Caco-2 (cell line): ENCODE results near the gene CFAP45. TPM values are rescaled to one million over a fixed set of nuclear protein-coding genes. Genes with fewer than 3 reads are reported as not detected.

Source experiments
- BruUV-seq: library from RNA; stranded (reverse); fragments of 400-500 nt; replicated peaks from 2 replicates; lab custom pipeline; 2021; lab: Mats Ljungman, UMichigan
- CTCF ChIA-PET: fragments of 300-600 bp; sonication (Branson Sonifier 250); formaldehyde crosslinking; loops from one replicate; lab custom pipeline; 2022; ENCODE audit warnings: antibody characterized with exemption; lab: Charles Lee
- POLR2A ChIA-PET: fragments of 300-600 bp; sonication (Branson Sonifier 250); formaldehyde crosslinking; loops from one replicate; lab custom pipeline; 2022; ENCODE audit warnings: antibody characterized with exemption; lab: Charles Lee
- DNase-seq, 2 experiments: peaks; one replicate each; pipeline versions ENCODE4 v3.0.0 to v3.0.0-alpha.2; 2020 to 2022
- H3K27me3 ChIP-seq: replicated peaks from 2 replicates; pipeline ENCODE4 v1.6.0; 2011; ENCODE audit warnings: low read length; ENCODE audit not compliant: control insufficient read depth, insufficient read depth
- H3K36me3 ChIP-seq: 2 replicates; pipeline ENCODE4 v1.5.1; 2011; ENCODE audit warnings: low read length; ENCODE audit not compliant: control insufficient read depth, insufficient read depth
- H3K4me1 ChIP-seq: fragments of 250-450 bp; sonication (Bioruptor Pico); 2 replicates; pipeline ENCODE4 v1.5.1; 2020; ENCODE audit warnings: mild to moderate bottlenecking
- H3K4me3 ChIP-seq: 2 replicates; pipeline ENCODE4 v1.5.1; 2011; ENCODE audit warnings: low read depth, mild to moderate bottlenecking, control low read depth, low read length
- H3K9me3 ChIP-seq: fragments of 250-450 bp; sonication (Bioruptor Pico); 2 replicates; pipeline ENCODE4 v1.5.1; 2020; ENCODE audit warnings: mild to moderate bottlenecking, moderate library complexity
- H3K27ac Mint-ChIP-seq: one replicate; pipeline ENCODE4 v1.8.0; 2022; ENCODE audit warnings: mixed read lengths; ENCODE audit not compliant: unreplicated experiment
- H3K27me3 Mint-ChIP-seq: one replicate; pipeline ENCODE4 v1.8.0; 2022; ENCODE audit warnings: mixed read lengths; ENCODE audit not compliant: insufficient read depth, unreplicated experiment
- H3K36me3 Mint-ChIP-seq: one replicate; pipeline ENCODE4 v1.8.0; 2022; ENCODE audit warnings: mild to moderate bottlenecking, mixed read lengths; ENCODE audit not compliant: insufficient read depth, unreplicated experiment
- H3K4me1 Mint-ChIP-seq: one replicate; pipeline ENCODE4 v1.8.0; 2022; ENCODE audit warnings: low read depth, mixed read lengths; ENCODE audit not compliant: unreplicated experiment
- H3K4me3 Mint-ChIP-seq: one replicate; pipeline ENCODE4 v1.8.0; 2022; ENCODE audit warnings: mild to moderate bottlenecking, moderate library complexity, mixed read lengths; ENCODE audit not compliant: unreplicated experiment
- H3K9me3 Mint-ChIP-seq: one replicate; pipeline ENCODE4 v1.8.0; 2022; ENCODE audit warnings: mixed read lengths; ENCODE audit not compliant: unreplicated experiment
- intact Hi-C: fragments of 100-400 bp; cut with micrococcal nuclease; formaldehyde crosslinking; loops from one replicate; pipeline ENCODE4 v1.10.0; 2022; ENCODE audit not compliant: unreplicated experiment
- total RNA-seq: library from RNA; stranded (reverse); gene quantifications from 2 replicates; pipeline ENCODE4 v1.2.3, GENCODE V29; 2022
- TF ChIP-seq, protein P1 (sequence below), 2 experiments: fragments of 200-600 bp in 1 of 2; IDR thresholded peaks; 1 replicate in 1 of 2; 2 replicates in 1 of 2; pipeline versions ENCODE4 v1.5.1 to v1.8.0; 2011 to 2022; ENCODE audit warnings: antibody characterized with exemption in 1 of 2, control low read depth in 1 of 2, inconsistent platforms in 1 of 2, low read depth in 1 of 2, low read length in 1 of 2, mild to moderate bottlenecking in 1 of 2, moderate library complexity in 1 of 2; ENCODE audit not compliant: insufficient read depth in 1 of 2, severe bottlenecking in 1 of 2, unreplicated experiment in 1 of 2

The CFAP45 gene
- total RNA-seq, 1 experiment from 2014 or later: 1.1 TPM

DNA sequence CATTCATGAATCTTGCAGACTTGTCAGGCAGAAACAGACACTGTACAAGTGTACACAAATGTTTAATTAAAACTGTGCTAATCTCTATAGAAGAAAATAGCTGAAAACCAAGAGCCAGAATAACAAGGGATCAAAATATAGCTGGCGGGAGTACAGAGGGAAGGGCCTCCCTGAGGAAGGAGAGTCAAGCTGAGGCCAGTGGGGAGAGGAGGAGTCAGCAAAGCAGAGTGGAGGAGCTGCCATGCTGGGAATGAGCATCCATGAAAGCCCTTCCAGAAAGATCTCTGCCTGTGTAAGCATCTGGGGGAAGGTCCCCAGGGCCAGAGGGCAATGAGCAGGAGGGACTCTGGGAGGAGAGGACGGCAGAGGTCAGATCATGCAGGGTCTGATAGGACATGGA is 58.2 kb downstream of the CFAP45 start:
- no peak overlapping the region for H3K4me3 ChIP-seq
- H3K27me3 ChIP-seq: no peaks in the 10 kb centered on the region
- Mint-ChIP-seq H3K27me3 (no peaks in the 10 kb centered on the region), H3K4me1 (peaks cover 15% of the 10 kb centered on the region), H3K36me3 (no peaks in the 10 kb centered on the region), H3K9me3 (no peaks in the 10 kb centered on the region), H3K27ac (no peak overlapping the region), H3K4me3 (no peak overlapping the region)
- no peaks in the 10 kb centered on the region for H3K9me3 ChIP-seq
- intact Hi-C loops: no loop called here
- H3K36me3 ChIP-seq: no peaks in the 10 kb centered on the region
- no TSS peak for BruUV-seq
- DNase-seq: no peak
- peaks cover 12% of the 10 kb centered on the region for H3K4me1 ChIP-seq
- TF ChIP-seq, protein P1, sequence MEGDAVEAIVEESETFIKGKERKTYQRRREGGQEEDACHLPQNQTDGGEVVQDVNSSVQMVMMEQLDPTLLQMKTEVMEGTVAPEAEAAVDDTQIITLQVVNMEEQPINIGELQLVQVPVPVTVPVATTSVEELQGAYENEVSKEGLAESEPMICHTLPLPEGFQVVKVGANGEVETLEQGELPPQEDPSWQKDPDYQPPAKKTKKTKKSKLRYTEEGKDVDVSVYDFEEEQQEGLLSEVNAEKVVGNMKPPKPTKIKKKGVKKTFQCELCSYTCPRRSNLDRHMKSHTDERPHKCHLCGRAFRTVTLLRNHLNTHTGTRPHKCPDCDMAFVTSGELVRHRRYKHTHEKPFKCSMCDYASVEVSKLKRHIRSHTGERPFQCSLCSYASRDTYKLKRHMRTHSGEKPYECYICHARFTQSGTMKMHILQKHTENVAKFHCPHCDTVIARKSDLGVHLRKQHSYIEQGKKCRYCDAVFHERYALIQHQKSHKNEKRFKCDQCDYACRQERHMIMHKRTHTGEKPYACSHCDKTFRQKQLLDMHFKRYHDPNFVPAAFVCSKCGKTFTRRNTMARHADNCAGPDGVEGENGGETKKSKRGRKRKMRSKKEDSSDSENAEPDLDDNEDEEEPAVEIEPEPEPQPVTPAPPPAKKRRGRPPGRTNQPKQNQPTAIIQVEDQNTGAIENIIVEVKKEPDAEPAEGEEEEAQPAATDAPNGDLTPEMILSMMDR (IDR thresholded peaks at IDR 0.05; ENCODE audit: insufficient read depth in 1 of 2, low read depth in 1 of 2, low read length in 1 of 2, severe bottlenecking in 1 of 2, unreplicated experiment in 1 of 2): no peak
- POLR2A ChIA-PET: no interaction called here
- CTCF ChIA-PET: no interaction called here

DNA sequence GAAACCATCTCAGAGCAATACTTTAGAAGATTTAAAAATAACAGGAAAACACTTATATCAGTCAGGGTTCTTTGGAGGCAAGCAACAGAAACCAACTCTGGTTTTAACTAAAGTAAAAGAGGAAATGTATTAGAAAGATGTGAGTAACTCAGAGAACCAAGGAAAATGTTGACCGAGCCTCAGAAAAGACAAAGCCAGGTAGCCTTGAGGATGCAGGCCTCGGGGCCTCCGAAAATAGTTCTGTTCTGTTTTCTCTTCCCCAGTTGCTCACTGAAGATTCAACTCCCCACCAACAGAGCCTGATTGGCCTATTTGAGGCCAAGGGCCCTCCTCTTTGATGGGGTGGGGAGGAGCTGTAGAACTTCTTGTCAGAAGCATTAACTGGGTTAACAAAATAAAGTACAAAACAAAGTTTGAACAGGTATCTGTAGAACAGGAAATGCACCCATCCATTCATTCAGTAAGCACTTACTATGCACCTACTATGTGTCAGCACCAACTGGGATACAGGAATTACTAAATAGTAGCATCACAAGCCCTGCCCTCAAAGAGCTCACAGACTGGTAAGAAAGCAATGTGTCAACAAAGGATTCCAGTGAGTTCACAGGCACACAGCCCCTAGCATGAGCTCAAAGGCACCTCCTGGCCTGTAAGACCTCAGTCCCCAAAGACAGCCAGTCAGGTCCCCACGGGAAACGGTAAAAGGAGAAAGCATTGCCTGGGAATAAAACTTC is 60.7 kb downstream of the CFAP45 start:
- POLR2A ChIA-PET: no interaction called here
- H3K4me1 Mint-ChIP-seq: peaks cover 7% of the 10 kb centered on the region

DNA sequence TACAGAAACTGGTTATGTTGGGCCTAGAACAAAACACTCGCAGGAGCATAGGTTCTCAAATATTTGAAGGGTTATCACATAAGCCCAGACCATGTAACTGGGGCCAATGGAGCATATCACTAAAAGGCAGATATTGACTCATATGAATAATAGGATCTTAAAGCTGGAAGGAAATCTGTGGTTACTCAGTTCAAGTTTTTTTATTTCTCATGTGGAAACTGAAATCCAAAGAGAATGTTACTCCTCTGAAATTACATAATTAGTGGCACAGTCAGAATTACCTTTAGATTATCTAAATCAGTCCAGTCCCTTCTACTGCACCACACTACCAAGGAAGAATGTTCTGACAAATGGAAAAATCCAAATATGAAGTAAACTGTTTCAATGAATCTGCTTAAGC is 61.2 kb downstream of the CFAP45 start:
- ChIA-PET CTCF (no interaction called here), POLR2A (no interaction called here)
- H3K4me1 Mint-ChIP-seq: peaks cover 7% of the 10 kb centered on the region
- Histone ChIP-seq H3K4me3 (no peak overlapping the region), H3K4me1 (no peaks in the 10 kb centered on the region), H3K9me3 (no peaks in the 10 kb centered on the region), H3K27me3 (no peaks in the 10 kb centered on the region), H3K36me3 (no peaks in the 10 kb centered on the region)
- DNase-seq: no peak
- no TSS peak for BruUV-seq
- intact Hi-C loops: loop anchor here (5.0 kb wide), 1 partner anchor 41 kb away; no protein-coding TSS in a partner anchor
- no peak overlapping the region for H3K27ac Mint-ChIP-seq
- no peaks in the 10 kb centered on the region for H3K27me3 Mint-ChIP-seq
- H3K4me3 Mint-ChIP-seq: no peak overlapping the region
- TF ChIP-seq, protein P1 (IDR thresholded peaks at IDR 0.05; ENCODE audit: insufficient read depth in 1 of 2, low read depth in 1 of 2, low read length in 1 of 2, severe bottlenecking in 1 of 2, unreplicated experiment in 1 of 2): no peak
- no peaks in the 10 kb centered on the region for H3K36me3 Mint-ChIP-seq
- H3K9me3 Mint-ChIP-seq: no peaks in the 10 kb centered on the region

More for the DNA sequence above, 60.7 kb downstream of the CFAP45 start:
- CTCF ChIA-PET: interaction anchor here (0.8 to 1.1 kb wide), 2 partner anchors 40 to 168 kb away, joined by 3 to 5 read pairs; no protein-coding TSS in a partner anchor
- H3K36me3 ChIP-seq: no peaks in the 10 kb centered on the region
- no peaks in the 10 kb centered on the region for H3K27me3 ChIP-seq
- Mint-ChIP-seq H3K36me3 (no peaks in the 10 kb centered on the region), H3K27ac (no peak overlapping the region), H3K4me3 (no peak overlapping the region), H3K9me3 (no peaks in the 10 kb centered on the region), H3K27me3 (no peaks in the 10 kb centered on the region)
- TF ChIP-seq, protein P1 (IDR thresholded peaks at IDR 0.05; ENCODE audit: insufficient read depth in 1 of 2, low read depth in 1 of 2, low read length in 1 of 2, severe bottlenecking in 1 of 2, unreplicated experiment in 1 of 2): no peak
- H3K4me1 ChIP-seq: no peaks in the 10 kb centered on the region
- H3K9me3 ChIP-seq: no peaks in the 10 kb centered on the region
- H3K4me3 ChIP-seq: no peak overlapping the region
- no peak for DNase-seq
- intact Hi-C loops: loop anchor here (5.0 kb wide), 1 partner anchor 42 kb away; no protein-coding TSS in a partner anchor
- no TSS peak for BruUV-seq
